HG03064 (cell line): Measurements from ENCODE around the gene CIB4.

Experiments used
- ATAC-seq: cut with Tn5 transposase; IDR thresholded peaks from one replicate; pipeline ENCODE4 v1.9.1; 2021; ENCODE audit warnings: low read depth; ENCODE audit not compliant: unreplicated experiment

CIB4 gene

DNA sequence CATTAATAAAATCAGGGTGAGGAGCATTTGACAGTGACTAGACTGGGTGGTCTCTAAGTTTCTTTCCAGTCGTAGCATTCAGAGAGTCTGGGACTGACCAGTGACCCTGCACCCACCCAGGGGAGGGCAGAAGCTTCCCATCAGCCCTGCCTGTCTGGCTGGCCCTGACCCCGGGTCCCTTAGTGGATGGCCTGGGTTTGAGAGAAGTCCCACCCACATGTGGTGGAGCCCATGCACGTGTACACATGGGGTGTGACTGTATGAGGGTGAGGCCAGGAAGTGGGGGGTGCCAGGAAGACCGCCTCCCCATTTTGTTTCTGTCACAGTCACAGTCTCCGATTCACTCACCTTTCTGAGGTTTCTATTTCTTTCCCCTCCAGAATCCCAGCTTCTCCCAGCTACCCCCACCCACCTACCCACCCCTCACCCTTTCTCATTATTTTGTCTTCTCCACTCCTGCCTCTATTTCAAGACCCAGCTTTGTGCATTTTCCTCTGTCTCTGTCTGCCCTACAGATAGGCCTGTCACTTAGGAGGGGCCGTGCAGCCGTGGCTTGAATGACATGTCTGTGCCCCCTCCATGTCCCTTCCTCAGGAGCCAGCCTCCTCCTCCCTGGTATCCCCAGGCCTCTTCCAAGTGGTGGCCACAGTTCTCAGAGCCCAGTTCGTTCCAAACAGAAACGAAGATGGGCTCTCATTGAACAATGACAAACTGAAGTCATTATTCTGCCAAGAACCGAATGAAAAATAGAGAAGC is 13.6 kb downstream of the CIB4 start:
- no peak for ATAC-seq

DNA sequence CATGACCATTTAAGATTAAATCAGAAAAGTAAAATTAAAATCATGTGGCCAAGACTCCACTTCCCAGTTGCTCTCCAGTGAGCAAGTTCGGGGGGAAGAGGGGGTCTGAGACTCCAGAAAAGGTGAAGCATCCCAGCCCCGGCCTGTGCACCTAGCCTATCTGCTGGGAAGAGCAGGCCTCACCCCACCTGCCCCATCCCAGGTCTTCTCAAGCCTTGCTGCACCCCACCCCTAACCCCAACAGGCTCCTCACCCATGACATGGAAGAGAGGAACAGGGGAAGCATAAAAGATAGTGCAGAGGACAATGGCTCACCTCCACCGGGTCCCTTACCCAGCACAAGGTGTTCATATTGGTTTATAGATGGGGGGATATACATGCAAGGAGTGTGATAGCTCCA is 14.6 kb downstream of the CIB4 start:
- ATAC-seq: no peak

DNA sequence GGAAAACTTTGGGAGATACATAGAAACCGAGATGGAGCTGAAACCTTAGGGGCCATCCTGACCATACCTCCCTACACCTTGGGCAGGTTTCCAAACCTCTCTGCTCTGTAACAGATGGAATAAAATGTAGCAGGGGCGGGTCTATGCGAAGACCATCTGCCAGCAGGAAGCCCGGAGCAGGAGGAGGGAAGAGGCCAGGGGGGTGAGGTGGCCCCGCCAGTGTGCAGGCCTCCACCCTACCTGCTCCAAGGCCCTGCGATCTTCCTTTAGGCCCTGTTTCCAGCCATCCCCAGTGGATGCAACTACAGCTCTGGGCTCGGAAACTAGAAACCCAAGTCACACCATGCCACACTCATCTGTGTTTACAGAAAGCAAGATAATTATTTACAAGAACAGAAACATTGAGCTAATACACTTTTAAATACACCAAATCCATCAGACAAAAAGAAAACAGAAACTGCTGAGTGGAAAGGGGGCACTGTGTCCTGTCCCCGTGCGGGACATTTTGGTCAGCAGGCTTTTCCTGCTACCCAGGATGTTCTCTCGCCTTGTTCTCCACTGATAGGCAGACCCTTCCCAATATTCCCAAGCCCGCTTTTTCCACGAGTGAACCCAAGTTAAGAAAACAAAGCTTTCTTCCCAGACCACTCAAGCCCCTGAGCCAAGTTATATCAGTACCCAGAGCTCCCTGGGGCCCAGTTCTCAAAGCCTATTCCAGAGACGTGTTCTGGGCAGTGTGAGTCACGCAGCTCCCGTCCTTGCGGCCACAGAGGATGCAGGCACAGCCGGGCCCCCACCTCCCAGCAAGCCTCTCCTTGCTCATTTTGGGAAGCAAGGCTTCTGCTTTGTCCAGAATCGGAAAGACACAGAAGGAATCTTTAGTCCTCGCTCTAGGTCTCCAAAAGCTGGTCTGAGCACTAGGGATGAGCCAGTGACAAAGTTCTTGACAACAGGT is 17.3 kb downstream of the CIB4 start:
- no peak for ATAC-seq

DNA sequence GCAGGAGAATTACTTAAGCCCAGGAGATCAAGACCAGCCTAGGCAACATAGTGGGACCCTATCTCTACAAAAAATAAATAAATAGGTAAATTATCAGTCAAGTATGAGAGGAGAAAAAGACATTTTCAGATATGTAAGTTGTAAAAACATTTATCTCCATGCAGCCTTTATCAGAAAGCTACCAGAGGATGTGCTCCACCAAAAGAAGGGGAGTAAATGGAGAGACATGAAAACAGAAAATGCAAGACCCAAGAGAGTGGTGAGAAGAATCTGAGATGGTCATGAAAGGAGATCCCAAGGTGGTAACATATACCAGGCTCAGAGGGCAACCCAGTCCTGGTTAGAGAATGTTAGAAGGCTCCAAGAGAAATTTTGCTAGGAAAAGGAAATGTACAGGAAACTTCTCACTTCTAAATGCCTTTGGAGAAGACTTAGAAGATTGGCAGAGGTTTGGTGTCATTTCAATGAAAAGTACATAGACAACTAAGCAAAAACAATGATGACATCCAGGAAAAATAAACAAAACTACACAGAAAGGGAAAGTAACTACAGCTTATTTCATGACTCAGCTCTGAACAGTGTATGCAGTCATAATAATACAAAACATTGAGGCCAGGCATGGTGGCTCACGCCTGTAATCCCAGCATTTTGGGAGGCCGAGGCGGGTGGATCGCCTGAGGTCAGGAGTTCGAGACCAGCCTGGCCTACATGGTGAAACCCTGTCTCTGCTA is 19.5 kb downstream of the CIB4 start:
- ATAC-seq: no peak

DNA sequence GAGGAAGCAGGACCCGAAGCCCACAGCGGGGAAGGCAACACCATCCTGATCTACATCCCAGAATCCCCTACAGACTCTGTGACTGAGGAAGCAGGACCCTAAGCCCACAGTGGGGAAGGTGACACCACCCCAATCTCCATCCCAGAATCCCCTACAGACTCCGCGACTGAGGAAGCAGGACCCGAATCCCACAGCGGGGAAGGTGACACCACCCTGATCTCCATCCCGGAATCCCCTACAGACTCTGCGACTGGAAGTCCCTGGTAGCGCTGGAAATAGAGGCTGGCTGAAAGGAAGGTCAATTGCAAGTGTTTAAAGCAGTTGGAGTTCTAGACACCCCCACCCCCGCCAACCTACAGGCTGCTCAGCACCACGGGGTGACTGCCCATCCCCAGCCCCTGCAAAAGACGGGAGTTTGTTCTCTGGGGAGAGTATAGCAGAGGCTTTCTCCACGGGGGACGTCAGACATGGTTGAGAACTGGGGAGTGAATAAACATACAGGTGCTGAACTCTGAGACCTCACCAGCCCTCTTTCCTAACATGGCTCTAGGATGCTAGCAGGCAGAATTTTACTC is 21.0 kb downstream of the CIB4 start:
- ATAC-seq: no peak

DNA sequence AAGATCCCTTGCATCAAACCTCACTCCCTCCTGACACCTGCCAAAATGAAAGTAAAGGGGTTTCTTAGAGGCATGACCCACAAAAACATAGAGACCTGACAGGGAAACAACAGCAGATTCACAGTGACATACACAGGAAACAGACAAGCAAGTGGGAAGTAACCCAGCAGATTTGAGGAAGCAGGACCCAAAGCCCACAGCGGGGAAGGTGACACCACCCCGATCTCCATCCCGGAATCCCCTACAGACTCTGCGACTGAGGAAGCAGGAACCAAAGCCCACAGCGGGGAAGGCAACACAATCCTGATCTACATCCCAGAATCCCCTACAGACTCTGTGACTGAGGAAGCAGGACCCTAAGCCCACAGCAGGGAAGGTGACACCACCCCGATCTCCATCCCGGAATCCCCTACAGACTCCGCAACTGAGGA is 21.6 kb downstream of the CIB4 start:
- ATAC-seq: no peak

DNA sequence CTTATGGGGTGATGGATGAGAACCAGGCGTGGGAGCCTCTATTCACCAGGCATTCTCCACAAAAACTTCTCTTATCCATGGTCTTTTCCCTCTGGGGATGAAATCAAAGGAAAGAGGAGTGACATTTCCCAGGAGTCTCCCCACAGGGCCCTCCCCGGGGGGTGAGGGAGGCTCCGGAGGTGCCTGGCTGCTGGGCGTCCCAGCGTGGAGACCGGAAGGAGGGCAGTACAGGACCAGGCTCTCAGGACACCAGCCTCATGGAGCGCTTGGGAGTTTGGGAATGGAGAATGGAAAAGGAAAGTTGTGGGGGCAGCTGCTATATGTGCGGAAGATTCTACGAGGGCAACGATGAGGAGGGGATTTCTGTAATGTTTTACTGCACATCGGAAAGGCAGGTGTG is 22.1 kb downstream of the CIB4 start:
- no peak for ATAC-seq

DNA sequence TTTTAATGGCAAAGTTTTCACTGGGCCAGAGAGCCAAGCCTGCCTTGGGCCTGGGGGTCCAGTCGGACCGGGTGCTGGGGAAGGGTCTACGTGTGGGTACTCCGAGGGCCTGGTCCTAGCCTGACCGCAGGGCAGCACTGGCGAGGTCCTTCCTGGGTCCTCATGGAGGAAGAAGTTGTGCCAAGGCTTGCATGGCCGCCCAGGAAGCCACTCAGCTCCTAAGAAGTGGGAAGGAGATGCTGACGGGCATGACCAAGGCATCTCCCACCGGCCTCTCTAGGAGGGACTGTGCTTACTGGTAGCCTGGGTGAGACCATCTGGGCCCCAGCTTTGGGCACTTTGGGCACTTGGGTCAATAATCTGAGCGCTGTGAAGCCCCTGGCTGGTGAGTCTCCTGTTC is 22.6 kb downstream of the CIB4 start:
- no peak for ATAC-seq

DNA sequence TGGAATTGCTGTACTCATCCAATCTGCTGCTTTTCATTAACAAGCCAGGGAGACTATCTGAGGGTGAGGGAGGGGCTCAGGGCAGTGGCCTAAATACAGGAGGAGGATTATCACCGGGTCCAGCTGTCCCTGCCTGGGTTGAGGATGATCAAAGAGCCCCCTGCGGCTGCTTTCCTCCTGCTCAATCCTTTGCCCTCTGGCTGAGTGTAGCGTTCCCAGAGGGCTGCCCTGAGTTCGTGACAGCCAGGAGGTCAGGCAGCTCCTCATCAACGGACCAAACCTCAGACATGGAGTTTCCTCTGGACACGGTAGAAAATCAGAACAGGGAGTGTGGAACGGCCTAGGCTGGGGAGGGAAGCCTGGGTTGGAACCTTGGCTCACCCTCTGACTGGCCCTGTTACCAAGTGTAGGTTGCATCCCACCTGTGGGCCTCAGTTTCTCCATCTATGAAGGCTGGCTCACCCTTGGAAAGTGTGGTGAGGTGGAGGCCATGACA is 23.5 kb downstream of the CIB4 start:
- ATAC-seq: no peak

DNA sequence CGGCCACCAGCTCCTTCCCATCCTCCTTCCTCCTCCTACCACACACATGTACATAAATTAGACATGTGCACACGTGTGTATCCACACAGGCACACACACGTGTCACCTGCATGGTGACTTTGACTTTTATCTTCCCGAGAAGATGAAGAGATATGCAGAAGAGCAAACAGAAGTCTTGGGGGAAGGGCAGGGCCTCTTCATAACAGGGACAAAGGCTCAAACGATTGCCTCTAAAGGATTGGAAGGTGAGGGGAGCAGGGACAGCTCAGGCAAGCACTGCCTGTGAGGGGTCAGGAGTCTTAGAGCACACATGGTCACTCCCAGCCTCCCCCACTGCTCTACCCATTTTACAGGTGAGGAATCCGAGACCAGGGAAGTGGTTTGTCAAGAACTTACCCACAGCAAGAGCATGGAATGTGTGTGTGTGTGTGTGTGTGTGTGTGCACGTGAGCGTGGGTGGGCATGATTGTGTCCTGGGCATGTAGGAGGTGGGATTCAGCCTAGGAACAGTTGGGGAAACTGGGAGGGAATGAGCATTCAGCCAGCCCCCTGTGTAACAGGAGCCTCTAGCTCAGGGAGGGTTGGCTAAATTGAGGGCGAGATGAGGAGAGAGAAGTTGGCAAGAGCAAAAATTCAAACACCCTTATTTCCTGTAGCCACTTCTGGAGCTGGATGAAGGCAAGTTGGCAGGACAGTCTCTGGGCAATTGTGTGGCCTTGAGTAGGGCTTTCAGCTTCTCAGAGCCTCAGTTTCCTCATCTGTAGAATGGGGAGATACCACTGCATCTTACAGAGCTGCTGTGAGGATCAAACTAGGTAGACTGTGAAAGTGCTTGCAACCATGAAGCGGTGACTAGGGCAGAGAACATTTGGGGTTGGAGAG is 24.2 kb downstream of the CIB4 start:
- ATAC-seq: no peak

DNA sequence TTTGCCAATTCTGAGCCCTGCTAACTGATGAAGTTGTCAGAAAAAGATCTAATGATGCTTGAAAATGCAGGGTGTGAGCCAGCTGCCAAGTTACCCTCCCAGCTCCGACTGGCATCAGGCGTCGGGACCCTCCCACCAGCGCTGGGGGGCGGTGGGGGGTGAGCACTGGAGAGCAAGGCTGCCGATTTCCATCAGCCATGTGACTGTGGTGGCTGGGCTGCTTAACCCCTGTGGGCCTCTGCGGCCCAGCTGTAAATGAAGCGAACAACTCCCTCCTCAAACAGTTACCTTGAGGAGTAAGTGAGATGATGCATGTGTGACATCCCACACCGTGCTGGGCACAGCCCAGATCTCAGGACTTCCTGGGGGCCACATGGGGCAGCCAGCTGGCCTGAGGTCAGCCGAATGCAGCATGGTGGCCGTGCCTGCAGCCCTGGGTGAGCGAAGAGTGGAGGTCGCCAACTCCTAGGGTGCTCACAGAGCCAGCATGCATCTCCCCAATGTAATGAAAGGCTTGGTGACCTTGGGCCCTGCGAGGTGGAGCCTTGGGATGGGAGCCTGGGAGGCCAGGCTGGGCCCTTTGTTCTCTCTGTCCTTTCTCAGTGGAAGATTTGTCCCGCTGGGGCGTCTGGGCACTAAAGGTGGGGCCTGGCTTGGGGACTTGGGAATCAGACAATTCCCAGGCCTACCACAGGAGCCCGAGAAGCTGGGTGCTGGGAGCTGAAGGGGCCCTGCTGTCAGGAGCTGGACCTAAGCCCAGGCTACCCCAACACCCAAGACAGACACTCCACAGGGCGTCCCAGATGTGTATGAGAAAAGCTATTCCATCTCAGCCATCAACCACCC is 25.1 kb downstream of the CIB4 start:
- ATAC-seq: no peak

DNA sequence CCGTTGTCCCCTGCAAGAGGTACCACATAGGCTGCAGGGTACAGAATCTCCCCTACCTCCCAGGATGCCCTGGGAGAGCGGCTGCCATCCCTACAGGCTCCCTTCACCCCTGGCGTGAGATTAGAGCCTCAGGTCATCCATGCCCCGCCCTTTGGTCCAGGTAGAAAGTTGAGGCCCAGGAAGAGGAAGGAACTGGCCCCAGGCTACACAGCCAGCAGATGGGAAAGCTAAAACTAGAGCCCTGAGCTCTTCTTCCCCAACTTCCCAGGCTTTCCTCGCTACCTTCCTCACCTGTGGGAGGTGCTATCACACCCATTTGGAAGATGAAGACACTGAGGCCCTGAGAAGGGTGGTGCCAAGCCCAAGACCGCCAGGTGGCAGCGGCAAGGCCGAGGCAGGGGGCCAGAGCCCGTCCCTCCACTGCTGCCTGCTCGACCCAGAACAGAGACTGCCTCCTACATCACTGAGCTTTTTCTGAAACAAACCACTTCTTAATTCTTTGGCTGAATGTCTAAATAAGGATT is 25.8 kb downstream of the CIB4 start:
- ATAC-seq: no peak

DNA sequence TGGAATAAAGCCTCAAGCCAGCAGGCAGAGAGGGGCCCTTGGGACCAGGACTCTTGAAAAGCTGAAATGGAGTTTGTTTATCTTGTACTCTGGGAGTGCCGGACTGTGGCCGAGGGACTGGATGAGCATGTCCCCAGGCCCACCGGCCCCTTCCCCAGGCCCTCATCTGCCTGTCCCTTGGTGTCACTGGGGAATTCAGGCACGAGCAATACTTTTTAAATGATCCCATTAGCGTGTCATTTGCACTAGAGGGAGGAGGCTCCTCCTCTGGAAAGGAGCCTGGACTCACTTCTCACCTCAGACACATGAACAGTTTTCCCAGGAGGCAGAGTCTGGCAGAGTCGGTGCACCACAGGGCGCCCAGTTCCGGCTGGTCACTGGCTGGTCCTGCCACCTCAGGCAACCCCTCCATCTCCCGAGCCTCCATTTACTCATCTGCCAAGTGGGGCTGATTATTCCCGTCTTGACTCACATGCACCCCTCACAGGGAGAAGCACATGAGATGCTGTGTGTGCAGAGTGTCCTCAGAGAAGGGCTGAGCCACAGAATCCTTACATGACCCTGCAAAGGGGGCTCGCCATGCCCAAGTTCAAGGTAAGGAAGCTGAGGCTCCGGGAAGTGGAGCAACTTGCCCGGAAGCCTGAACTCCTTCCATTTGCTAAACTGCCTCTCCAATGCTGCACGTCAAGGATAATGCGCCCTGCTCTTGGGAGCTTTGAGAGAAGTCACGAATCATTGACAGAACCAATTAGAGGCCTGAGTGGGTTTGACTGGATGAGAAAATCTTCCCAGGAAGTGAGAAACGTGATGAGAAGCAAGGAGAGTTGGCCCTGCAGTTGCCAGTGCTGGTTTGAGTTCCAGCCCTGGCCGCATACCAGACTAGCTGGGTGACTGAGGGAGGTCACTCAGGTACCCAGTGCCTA is 26.7 kb downstream of the CIB4 start:
- no peak for ATAC-seq

DNA sequence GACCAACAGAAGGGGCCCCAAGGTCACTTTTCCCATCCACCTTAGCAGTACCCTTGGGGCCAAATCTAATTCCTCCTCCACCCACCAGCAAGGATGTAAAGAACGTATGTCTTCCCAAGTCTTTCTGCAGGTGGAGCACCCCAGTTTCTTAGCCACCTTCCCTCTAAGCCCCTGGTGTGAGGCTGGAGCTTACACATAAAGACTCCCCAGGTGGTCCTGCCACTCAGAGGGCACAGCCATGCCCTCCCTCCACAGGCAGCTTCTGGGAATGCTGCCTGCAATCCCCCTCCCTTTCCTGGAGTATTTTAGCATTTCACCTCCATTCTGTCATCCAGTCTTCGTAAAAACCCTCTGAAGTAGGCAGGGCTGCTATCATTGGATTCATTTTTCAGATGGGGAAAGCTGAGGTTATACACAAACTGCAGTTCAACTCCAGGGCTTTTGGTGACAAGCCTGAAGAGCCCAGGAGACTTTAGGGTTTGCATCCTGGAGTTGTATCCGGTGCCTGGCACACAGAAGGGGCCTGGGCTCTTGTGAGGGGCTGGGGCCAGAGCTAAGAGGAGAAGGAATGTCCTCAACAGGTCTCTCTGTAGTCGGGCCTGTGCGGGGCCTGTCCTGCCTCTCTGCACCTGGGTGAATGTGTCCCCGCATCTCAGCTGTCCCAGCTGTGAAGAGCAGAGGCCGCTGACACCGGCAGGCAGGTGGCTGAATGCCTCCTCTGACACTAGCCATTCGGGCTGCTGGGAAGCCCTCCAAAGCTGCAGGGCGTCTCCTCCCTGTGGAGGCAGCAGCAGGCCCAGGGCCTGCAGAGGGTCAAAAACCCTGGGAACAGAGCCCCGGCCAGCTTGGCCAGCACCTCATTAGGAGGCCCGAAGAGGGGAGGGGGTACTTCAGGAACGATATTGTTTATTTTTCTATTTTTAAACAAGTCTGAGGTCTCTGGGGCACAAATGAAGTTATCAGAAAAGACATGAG is 27.6 kb downstream of the CIB4 start:
- ATAC-seq: no peak

DNA sequence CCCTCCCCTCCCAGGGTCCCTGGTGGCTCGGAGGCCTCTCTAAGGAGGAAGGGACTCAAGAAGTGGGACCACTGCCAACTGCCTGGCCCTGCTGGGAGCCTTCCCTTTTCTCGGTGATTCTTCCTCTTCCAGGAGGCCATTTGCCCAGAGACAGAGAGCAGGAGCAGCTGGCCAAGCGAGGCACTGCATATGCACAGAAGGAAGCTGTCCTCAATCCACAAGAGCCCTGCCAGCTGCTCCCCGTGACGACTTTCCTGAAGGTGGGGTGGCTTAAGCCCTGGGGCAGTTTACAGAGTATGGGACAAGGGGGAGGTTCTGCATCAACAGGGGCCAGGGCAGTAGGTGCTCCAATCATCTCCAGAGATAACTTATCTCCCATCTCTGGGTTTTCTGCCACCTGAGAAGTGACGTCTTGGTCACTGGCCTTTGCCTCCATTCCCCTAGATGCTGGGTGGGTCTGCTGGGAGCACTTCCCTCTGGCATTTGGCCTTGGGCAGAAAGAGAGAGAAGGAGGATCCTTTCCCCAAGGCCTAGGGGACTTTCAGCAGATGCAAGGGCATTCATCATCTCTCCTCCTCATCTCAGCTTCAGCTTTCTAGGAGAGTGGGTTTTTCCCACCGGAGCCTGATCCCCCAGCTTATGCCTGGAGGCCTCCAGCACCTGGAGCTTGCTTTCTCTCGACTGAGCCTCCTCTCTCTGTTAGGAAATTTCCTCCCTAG is 28.5 kb downstream of the CIB4 start:
- no peak for ATAC-seq

DNA sequence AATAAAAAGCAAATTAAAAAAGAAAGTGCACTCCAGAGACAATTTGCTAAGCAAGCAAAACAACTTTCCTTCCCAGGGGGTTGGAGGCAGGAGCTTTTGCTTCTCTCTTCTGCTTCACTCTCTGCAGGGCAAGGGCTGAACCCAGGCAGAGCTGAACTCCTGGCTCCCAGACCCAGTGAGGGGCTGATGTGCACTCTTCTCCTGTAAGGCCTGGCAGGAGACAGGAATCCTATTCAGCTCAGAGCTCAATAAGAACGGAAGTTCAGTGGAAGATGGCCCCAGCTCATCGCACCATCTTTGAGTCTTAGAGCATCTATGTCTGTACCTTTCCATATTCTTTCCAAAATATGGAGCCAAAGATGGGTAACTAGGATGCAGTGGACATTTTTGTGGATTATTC is 29.1 kb downstream of the CIB4 start:
- ATAC-seq: no peak
